Calu3 (cell line): ENCODE data around the gene RPL21. TPM values are rescaled to one million over a fixed set of nuclear protein-coding genes. Genes with fewer than 3 reads are reported as not detected.

Experiments
- BruUV-seq: library from RNA; stranded (reverse); fragments of 400-500 nt; replicated peaks from 2 replicates; lab custom pipeline; 2021; lab: Mats Ljungman, UMichigan
- CTCF ChIA-PET: fragments of 300-600 bp; sonication (Branson Sonifier 250); formaldehyde crosslinking; loops from one replicate; lab custom pipeline; 2022; ENCODE audit warnings: antibody characterized with exemption; lab: Charles Lee
- DNase-seq: peaks from one replicate; pipeline ENCODE4 v3.0.0; 2022
- H3K27ac Mint-ChIP-seq: one replicate; pipeline ENCODE4 v1.8.0; 2022; ENCODE audit warnings: mixed read lengths; ENCODE audit not compliant: unreplicated experiment
- H3K27me3 Mint-ChIP-seq: one replicate; pipeline ENCODE4 v1.8.0; 2022; ENCODE audit warnings: mixed read lengths; ENCODE audit not compliant: unreplicated experiment
- H3K36me3 Mint-ChIP-seq: one replicate; pipeline ENCODE4 v1.8.0; 2022; ENCODE audit warnings: mild to moderate bottlenecking, moderate library complexity, mixed read lengths; ENCODE audit not compliant: insufficient read depth, unreplicated experiment
- H3K4me1 Mint-ChIP-seq: one replicate; pipeline ENCODE4 v1.8.0; 2022; ENCODE audit warnings: mild to moderate bottlenecking, low read depth, mixed read lengths; ENCODE audit not compliant: unreplicated experiment
- H3K4me3 Mint-ChIP-seq: one replicate; pipeline ENCODE4 v1.8.0; 2022; ENCODE audit warnings: mild to moderate bottlenecking, low read depth, moderate library complexity, mixed read lengths; ENCODE audit not compliant: unreplicated experiment
- H3K9me3 Mint-ChIP-seq: one replicate; pipeline ENCODE4 v1.8.0; 2022; ENCODE audit warnings: low read depth, mixed read lengths; ENCODE audit not compliant: unreplicated experiment
- CTCF ChIP-seq: fragments of 200-600 bp; IDR thresholded peaks from one replicate; pipeline ENCODE4 v1.8.0; 2022; ENCODE audit warnings: antibody characterized with exemption; ENCODE audit not compliant: unreplicated experiment
- intact Hi-C: fragments of 100-400 bp; cut with micrococcal nuclease; formaldehyde crosslinking; loops from one replicate; pipeline ENCODE4 v1.10.0; 2022; ENCODE audit not compliant: unreplicated experiment
- total RNA-seq: library from RNA; stranded (reverse); gene quantifications from 2 replicates; pipeline ENCODE4 v1.2.3, GENCODE V29; 2022

The RPL21 gene
- total RNA-seq, 1 experiment from 2014 or later = 434 TPM

DNA sequence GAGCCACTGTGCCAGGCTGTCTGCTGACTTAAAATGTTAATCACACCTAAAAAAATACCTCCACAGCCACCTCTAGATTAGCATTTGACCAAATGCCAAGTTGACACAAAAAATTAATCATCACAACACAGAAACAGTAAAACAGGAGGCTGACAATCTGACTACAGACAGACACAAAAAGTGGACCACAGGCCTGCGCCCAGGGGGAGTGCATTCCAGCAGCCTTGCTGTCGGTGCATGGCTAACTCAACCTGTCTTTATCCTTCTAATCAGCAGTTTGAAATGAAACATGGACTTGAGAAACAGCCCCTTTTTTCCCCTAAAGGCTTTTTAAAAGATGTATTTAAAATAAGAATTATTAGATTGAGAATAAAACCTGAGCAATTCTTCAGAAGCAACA, 53.3 kb downstream of the RPL21 start:
- Mint-ChIP-seq H3K27me3 (no peaks in the 10 kb centered on the region), H3K27ac (no peak overlapping the region), H3K9me3 (no peaks in the 10 kb centered on the region), H3K36me3 (no peaks in the 10 kb centered on the region), H3K4me3 (no peak overlapping the region), H3K4me1 (peaks cover 9% of the 10 kb centered on the region)
- no TSS peak for BruUV-seq
- no peak for TF ChIP-seq CTCF
- no peak for DNase-seq
- CTCF ChIA-PET = interaction anchor here (0.7 kb wide), 1 partner anchor 363 kb away, joined by 3 read pairs; no protein-coding TSS in a partner anchor
- intact Hi-C loops = no loop called here

Other genes starting within 250 kb of the RPL21 start
- gene USP12, start 79.7 kb upstream of the RPL21 start, total RNA-seq = 20.6 and 20.8 TPM in 2 replicates
- 1.3 and 2.2 TPM in 2 replicates for gene RASL11A, start 19.3 kb downstream of the RPL21 start, total RNA-seq
- 89.6 and 95.0 TPM in 2 replicates for gene GTF3A, start 173.1 kb downstream of the RPL21 start, total RNA-seq
- gene MTIF3, start 199.0 kb downstream of the RPL21 start, total RNA-seq = 21.5 and 25.1 TPM in 2 replicates